Measurements from ENCODE around the gene DUSP16.

DNA sequence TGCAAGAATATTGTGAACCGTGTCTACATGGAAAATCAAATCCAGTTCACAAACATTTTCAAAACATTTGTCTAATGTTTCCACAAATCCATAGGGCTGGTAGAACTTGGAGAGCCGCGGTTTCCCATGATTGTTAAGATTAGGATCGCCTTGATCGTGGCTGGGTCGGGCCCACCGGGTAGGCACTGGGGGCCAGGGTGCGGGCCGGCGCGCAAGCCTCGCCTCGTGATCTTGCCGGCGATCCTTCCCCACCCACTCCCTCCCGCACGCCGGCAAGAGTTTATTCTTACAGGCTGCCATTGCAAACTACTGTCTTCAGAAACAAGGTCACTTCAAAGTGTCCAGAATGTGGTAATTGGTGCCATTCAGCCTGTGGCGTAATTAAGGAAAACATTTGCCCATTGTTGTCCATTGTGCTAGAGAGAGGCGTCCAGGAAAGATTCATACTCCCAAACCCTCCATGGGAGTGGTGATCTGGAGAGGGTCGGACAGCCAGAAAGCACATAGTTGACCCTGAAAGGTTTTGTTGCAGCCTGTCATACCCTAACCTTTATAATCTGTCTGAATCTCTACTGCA, 110.2 kb downstream of the DUSP16 start:
- TF ChIP-seq, protein P1, sequence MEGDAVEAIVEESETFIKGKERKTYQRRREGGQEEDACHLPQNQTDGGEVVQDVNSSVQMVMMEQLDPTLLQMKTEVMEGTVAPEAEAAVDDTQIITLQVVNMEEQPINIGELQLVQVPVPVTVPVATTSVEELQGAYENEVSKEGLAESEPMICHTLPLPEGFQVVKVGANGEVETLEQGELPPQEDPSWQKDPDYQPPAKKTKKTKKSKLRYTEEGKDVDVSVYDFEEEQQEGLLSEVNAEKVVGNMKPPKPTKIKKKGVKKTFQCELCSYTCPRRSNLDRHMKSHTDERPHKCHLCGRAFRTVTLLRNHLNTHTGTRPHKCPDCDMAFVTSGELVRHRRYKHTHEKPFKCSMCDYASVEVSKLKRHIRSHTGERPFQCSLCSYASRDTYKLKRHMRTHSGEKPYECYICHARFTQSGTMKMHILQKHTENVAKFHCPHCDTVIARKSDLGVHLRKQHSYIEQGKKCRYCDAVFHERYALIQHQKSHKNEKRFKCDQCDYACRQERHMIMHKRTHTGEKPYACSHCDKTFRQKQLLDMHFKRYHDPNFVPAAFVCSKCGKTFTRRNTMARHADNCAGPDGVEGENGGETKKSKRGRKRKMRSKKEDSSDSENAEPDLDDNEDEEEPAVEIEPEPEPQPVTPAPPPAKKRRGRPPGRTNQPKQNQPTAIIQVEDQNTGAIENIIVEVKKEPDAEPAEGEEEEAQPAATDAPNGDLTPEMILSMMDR (IDR thresholded peaks at IDR 0.05), result no peak
- no peak for TF ChIP-seq POLR2A (IDR thresholded peaks at IDR 0.05)
